Activated CD4-positive, alpha-beta memory T cell treated with anti-CD3 and anti-CD28 coated beads, Interleukin-2, amount 10 ng/mL, durations not matched to agents 7 days and 5 days (primary cell): ENCODE data around the gene UBN2. TPM values are rescaled to one million over a fixed set of nuclear protein-coding genes. Genes with fewer than 3 reads are reported as not detected.
"Not testable (repeated sequence)": the region's sequence is repeated elsewhere in the genome, so short reads cannot be mapped to it uniquely, and the experiment has no call there.

ENCODE experiments used
- CTCF ChIA-PET: fragments of 350-600 bp; sonication (Branson Sonifier 250); formaldehyde crosslinking; loops from one replicate; lab custom pipeline; 2021; ENCODE audit warnings: antibody characterized with exemption, inconsistent platforms; lab: Charles Lee
- POLR2A ChIA-PET: fragments of 350-600 bp; sonication (Branson Sonifier 250); formaldehyde crosslinking; loops from one replicate; lab custom pipeline; 2021; ENCODE audit warnings: antibody characterized with exemption; lab: Charles Lee
- DNase-seq: peaks from one replicate; pipeline ENCODE4 v3.0.0-alpha.2; 2020
- H3K27ac Mint-ChIP-seq: one replicate; pipeline ENCODE4 v1.8.0; 2021; ENCODE audit warnings: mild to moderate bottlenecking, mixed read lengths
- H3K27me3 Mint-ChIP-seq: one replicate; pipeline ENCODE4 v1.8.0; 2021; ENCODE audit warnings: mixed read lengths
- H3K36me3 Mint-ChIP-seq: one replicate; pipeline ENCODE4 v1.8.0; 2021; ENCODE audit warnings: low read depth, mixed read lengths
- H3K4me1 Mint-ChIP-seq: one replicate; pipeline ENCODE4 v1.8.0; 2021; ENCODE audit warnings: mixed read lengths
- H3K4me3 Mint-ChIP-seq: one replicate; pipeline ENCODE4 v1.8.0; 2021; ENCODE audit warnings: mild to moderate bottlenecking, mixed read lengths
- H3K9me3 Mint-ChIP-seq: one replicate; pipeline ENCODE4 v1.8.0; 2021; ENCODE audit warnings: mixed read lengths
- total RNA-seq, 2 experiments: library from RNA; stranded (reverse); gene quantifications; one replicate each; pipeline ENCODE4 v1.2.3, GENCODE V29; 2021

Gene UBN2
- total RNA-seq, 2 experiments from 2014 or later, result 11.6 to 12.0 TPM

DNA sequence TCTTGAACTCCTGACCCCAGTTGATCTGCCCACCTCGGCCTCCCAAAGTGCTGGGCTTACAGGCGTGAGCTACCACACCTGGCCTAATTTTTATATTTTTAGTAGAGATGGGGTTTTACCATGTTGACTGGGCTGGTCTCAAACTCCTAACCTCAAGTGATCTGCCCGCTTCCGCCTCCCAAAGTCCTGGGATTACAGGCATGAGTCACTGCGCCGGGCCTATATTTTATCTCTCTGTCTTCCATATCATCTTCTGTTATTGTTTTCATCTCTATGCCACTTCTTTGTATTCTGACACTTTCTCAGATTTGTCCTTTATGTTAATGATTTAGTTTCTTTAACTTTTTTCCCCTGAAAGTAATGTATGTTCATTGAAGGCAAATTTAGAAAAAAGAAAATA is 55.1 kb downstream of the UBN2 start:
- Mint-ChIP-seq H3K4me1 (no peaks in the 10 kb centered on the region), H3K9me3 (no peaks in the 10 kb centered on the region), H3K27ac (no peak overlapping the region), H3K27me3 (no peaks in the 10 kb centered on the region), H3K4me3 (no peak overlapping the region), H3K36me3 (peaks cover 23% of the 10 kb centered on the region)
- CTCF ChIA-PET, result interaction anchor here (1.1 kb wide), 1 partner anchor 35 kb away, joined by 3 read pairs; no protein-coding TSS in a partner anchor
- no peak for DNase-seq
- POLR2A ChIA-PET, result no interaction called here

GRCh38 chr7:139292821-139293220 is 61.8 kb downstream of the UBN2 start:
- Mint-ChIP-seq H3K27ac (no peak overlapping the region), H3K9me3 (no peaks in the 10 kb centered on the region), H3K36me3 (peaks cover 11% of the 10 kb centered on the region), H3K27me3 (no peaks in the 10 kb centered on the region), H3K4me3 (no peak overlapping the region), H3K4me1 (no peaks in the 10 kb centered on the region)
- ChIA-PET CTCF (no interaction called here), POLR2A (no interaction called here)
- DNase-seq, result no peak

GRCh38 chr7:139293534-139293933 is 62.5 kb downstream of the UBN2 start:
- Mint-ChIP-seq H3K36me3 (peaks cover 6% of the 10 kb centered on the region), H3K9me3 (no peaks in the 10 kb centered on the region), H3K27me3 (no peaks in the 10 kb centered on the region), H3K4me3 (no peak overlapping the region), H3K27ac (no peak overlapping the region), H3K4me1 (no peaks in the 10 kb centered on the region)
- CTCF ChIA-PET, result no interaction called here
- no peak for DNase-seq
- POLR2A ChIA-PET, result no interaction called here

DNA sequence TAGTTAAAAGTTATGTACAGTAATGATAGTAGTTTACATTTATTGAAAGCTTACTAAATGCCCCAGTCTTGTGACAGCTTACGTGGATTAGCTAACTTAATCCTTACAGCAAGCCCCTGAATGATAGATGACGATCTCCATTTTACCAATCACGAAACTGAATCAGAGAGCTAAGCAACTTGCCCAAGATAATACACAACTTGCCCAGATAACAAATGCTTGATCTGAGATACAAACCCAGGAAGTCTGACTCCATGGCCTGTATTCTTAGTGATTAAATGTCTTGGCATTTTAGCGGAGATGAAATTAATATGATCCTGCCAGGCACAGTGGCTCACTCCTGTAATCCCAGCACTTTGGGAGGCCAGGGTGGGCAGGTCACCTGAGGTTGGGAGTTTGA is 63.2 kb downstream of the UBN2 start:
- Mint-ChIP-seq H3K27me3 (no peaks in the 10 kb centered on the region), H3K9me3 (no peaks in the 10 kb centered on the region), H3K4me1 (no peaks in the 10 kb centered on the region), H3K36me3 (peaks cover 6% of the 10 kb centered on the region), H3K27ac (no peak overlapping the region), H3K4me3 (no peak overlapping the region)
- no peak for DNase-seq
- CTCF ChIA-PET, result no interaction called here
- POLR2A ChIA-PET, result no interaction called here

GRCh38 chr7:139294951-139295575 is 64.0 kb downstream of the UBN2 start:
- no peak for DNase-seq
- Mint-ChIP-seq H3K27me3 (no peaks in the 10 kb centered on the region), H3K4me1 (no peaks in the 10 kb centered on the region), H3K36me3 (peaks cover 9% of the 10 kb centered on the region), H3K4me3 (no peak overlapping the region), H3K9me3 (no peaks in the 10 kb centered on the region), H3K27ac (no peak overlapping the region)
- ChIA-PET CTCF (no interaction called here), POLR2A (no interaction called here)

DNA sequence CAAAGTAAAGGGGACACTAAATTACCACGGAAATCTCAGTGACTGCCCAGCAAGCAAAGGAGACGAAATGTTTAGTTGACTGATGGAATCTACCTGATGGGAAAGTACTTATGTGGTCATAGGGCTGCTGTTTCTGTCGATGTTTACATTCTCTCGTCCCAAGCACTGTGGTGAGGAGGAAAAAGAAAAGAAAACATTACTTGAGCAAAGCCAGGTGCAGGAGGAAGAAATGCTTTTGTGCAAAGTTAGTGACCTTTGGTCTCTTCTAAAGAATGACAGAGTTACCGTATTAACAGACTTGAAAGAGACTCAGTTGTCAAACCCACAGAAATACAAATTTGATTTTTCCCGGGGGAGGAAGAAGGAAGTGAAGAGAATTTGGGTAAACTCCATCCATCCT is 66.8 kb downstream of the UBN2 start:
- Mint-ChIP-seq H3K27ac (no peak overlapping the region), H3K4me1 (no peaks in the 10 kb centered on the region), H3K27me3 (no peaks in the 10 kb centered on the region), H3K4me3 (no peak overlapping the region), H3K9me3 (no peaks in the 10 kb centered on the region), H3K36me3 (peaks cover 12% of the 10 kb centered on the region)
- ChIA-PET CTCF (no interaction called here), POLR2A (no interaction called here)
- no peak for DNase-seq

DNA sequence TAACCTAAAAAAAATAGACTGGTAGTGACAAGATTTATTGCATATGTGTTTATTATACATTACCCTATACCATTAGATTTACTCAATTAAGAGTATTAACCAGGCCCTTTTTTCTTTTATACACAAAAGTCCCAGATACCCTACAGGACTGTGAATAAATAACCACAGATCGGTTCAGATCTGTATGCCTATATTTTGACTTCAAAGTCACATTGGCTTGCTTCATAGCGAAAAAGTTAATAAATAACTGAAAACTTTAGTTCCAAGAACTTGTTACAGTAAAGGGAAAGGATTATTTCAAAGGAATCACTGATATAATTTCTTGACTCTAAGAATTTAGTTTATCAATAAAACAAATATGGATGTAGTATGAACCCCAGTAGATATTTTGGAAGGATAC is 68.3 kb downstream of the UBN2 start:
- Mint-ChIP-seq H3K9me3 (no peaks in the 10 kb centered on the region), H3K27me3 (no peaks in the 10 kb centered on the region), H3K4me3 (no peak overlapping the region), H3K36me3 (peaks cover 11% of the 10 kb centered on the region), H3K4me1 (no peaks in the 10 kb centered on the region), H3K27ac (no peak overlapping the region)
- CTCF ChIA-PET, result no interaction called here
- DNase-seq, result no peak
- POLR2A ChIA-PET, result no interaction called here

DNA sequence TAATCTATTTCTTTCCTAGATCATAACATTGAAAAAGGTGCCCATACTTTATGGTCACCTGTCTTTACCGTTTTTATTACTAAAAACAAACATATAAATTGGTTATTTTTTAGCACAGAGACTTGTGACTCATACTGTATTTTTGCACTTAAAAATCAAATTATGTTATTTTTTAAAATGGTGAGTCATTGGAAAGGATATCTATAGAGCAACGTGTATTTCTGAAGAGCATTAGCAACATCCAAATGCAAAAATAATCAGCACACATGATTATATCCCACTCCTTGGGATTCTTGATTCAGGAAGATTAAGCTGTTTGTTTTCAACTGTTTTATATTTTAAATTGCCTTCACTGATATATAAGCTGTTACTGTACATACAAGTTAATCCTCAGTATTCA is 69.4 kb downstream of the UBN2 start:
- no peaks in the 10 kb centered on the region for H3K4me1 Mint-ChIP-seq
- no peak overlapping the region for H3K4me3 Mint-ChIP-seq
- H3K9me3 Mint-ChIP-seq, result no peaks in the 10 kb centered on the region
- ChIA-PET CTCF (no interaction called here), POLR2A (no interaction called here)
- H3K36me3 Mint-ChIP-seq, result peaks cover 11% of the 10 kb centered on the region
- no peaks in the 10 kb centered on the region for H3K27me3 Mint-ChIP-seq
- DNase-seq, result no peak
- no peak overlapping the region for H3K27ac Mint-ChIP-seq

GRCh38 chr7:139304517-139304916 is 73.5 kb downstream of the UBN2 start:
- H3K9me3 Mint-ChIP-seq, result no peaks in the 10 kb centered on the region
- peaks cover 12% of the 10 kb centered on the region for H3K36me3 Mint-ChIP-seq
- POLR2A ChIA-PET, result no interaction called here
- CTCF ChIA-PET, result interaction anchor here (0.6 to 0.8 kb wide), 3 partner anchors 28 to 130 kb away, joined by 3 read pairs; no protein-coding TSS in a partner anchor
- no peaks in the 10 kb centered on the region for H3K27me3 Mint-ChIP-seq
- no peak overlapping the region for H3K4me3 Mint-ChIP-seq
- no peak for DNase-seq
- H3K4me1 Mint-ChIP-seq, result no peaks in the 10 kb centered on the region
- H3K27ac Mint-ChIP-seq, result no peak overlapping the region

GRCh38 chr7:139317939-139318505 is 87.0 kb downstream of the UBN2 start:
- Mint-ChIP-seq H3K36me3 (no peaks in the 10 kb centered on the region), H3K4me3 (no peak overlapping the region), H3K9me3 (no peaks in the 10 kb centered on the region), H3K27me3 (peaks cover 5% of the 10 kb centered on the region), H3K27ac (no peak overlapping the region), H3K4me1 (no peaks in the 10 kb centered on the region)
- CTCF ChIA-PET, result interaction anchor here (1.7 kb wide), 1 partner anchor 15 kb away, joined by 3 read pairs; no protein-coding TSS in a partner anchor
- no peak for DNase-seq
- POLR2A ChIA-PET, result no interaction called here

DNA sequence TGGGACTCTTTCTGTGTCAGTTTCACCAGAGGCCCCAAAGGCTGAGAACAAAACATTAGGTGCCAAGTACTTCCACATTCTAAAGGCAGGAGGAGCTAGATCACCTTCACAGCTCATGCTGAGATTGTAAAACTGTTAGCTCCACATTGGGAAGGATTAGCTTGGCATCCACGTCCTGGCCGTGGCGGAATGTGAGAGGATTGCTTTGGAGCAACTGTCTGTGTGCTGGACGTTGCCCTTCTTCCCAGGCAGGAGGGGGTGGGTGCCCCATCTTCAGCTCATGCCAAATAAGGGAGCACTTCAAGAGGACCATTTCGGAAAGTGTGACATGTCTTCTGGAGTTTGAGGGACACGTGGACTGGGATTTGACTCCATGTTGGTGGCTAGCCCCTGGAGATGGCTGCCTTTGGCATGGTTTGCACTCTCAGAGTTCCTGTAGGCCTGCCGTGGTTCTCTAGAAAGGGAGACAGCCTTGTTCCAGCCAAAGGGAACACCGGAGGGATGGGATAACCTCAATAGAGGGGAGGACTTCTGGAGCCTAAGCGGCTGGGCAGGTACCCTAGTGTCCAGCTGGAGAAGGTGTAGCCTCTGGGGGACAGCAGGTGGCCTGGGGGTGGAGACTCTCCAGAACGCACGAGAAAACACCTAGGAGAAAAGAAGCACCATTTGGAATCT is 90.2 kb downstream of the UBN2 start:
- peaks cover 5% of the 10 kb centered on the region for H3K27me3 Mint-ChIP-seq
- H3K36me3 Mint-ChIP-seq, result no peaks in the 10 kb centered on the region
- CTCF ChIA-PET, result interaction anchor here (0.7 to 1.1 kb wide), 3 partner anchors 11 to 36 kb away, joined by 3 to 4 read pairs (median 3); no protein-coding TSS in a partner anchor
- no peak for DNase-seq
- no peaks in the 10 kb centered on the region for H3K9me3 Mint-ChIP-seq
- POLR2A ChIA-PET, result interaction anchor here (0.9 kb wide), 1 partner anchor 89 kb away, joined by 3 read pairs; no protein-coding TSS in a partner anchor
- H3K4me1 Mint-ChIP-seq, result no peaks in the 10 kb centered on the region
- H3K4me3 Mint-ChIP-seq, result no peak overlapping the region
- no peak overlapping the region for H3K27ac Mint-ChIP-seq

GRCh38 chr7:139324709-139325108 is 93.7 kb downstream of the UBN2 start:
- H3K27ac Mint-ChIP-seq, H3K4me1 Mint-ChIP-seq, DNase-seq, H3K36me3 Mint-ChIP-seq, CTCF ChIA-PET, H3K9me3 Mint-ChIP-seq, H3K4me3 Mint-ChIP-seq, POLR2A ChIA-PET, H3K27me3 Mint-ChIP-seq: not testable (repeated sequence)

GRCh38 chr7:139328375-139328774 is 97.3 kb downstream of the UBN2 start:
- POLR2A ChIA-PET, result interaction anchor here (1.2 kb wide), 1 partner anchor 11 kb away, joined by 5 read pairs; no protein-coding TSS in a partner anchor

More at GRCh38 chr7:139328375-139328774, 97.3 kb downstream of the UBN2 start:
- CTCF ChIA-PET, result no interaction called here
- Mint-ChIP-seq H3K9me3 (peaks cover 2% of the 10 kb centered on the region), H3K36me3 (no peaks in the 10 kb centered on the region), H3K4me1 (peaks cover 14% of the 10 kb centered on the region), H3K4me3 (no peak overlapping the region), H3K27ac (no peak overlapping the region), H3K27me3 (no peaks in the 10 kb centered on the region)
- DNase-seq, result no peak
